Measurements from ENCODE around the gene PSORS1C1. TPM values are rescaled to one million over a fixed set of nuclear protein-coding genes. Genes with fewer than 3 reads are reported as not detected.

Gene PSORS1C1
- total RNA-seq, 6 experiments from 2014 or later, result 0.07 to 0.42 TPM; not detected in 4

GRCh38 chr6:31158140-31158862 is 43.7 kb downstream of the PSORS1C1 start, which contains the start of gene TCF19:
TCF19 (plus strand) TSS chr6:31158589; CDS start chr6:31159470, 881 bp downstream.
- WGBS (ENCODE audit: insufficient coverage, low coverage, low lambda C conversion rate, missing lambda C conversion rate), result 0% methylated on average over 24 of the region's 65 CpGs
- intact Hi-C loops (cut with DNase I), result no loop called here
- Histone ChIP-seq H3K27ac (peak within 1 kb of the TSS in 2 of 3 donors; percentile 44 to 51), H3K4me3 (peak within 1 kb of the TSS; percentile 58 to 69 (median 62)), H3K9me3 (no peaks in the 10 kb centered on the region), H3K4me1 (peaks cover 0 to 6% (median 0%) of the 10 kb centered on the region in 4 donors), H3K27me3 (no peaks in the 10 kb centered on the region), H3K36me3 (no peaks in the 10 kb centered on the region)
- peak; percentile 94 to 97 (median 96) for ATAC-seq
- DNase-seq, result peak; percentile 99 to 100 (median 99)
- TF ChIP-seq CTCF (IDR thresholded peaks at IDR 0.05) (no peak), POLR2A (IDR thresholded peaks at IDR 0.05) (no peak)

GRCh38 chr6:31158863-31159855 is 44.6 kb downstream of the PSORS1C1 start:
- Histone ChIP-seq H3K9me3 (no peaks in the 10 kb centered on the region), H3K27ac (no peak overlapping the region), H3K36me3 (no peaks in the 10 kb centered on the region), H3K27me3 (no peaks in the 10 kb centered on the region), H3K4me3 (peak overlapping the region; percentile 58 to 69 (median 62)), H3K4me1 (peaks cover 0 to 8% (median 0%) of the 10 kb centered on the region in 4 donors)
- intact Hi-C loops (cut with DNase I), result no loop called here
- TF ChIP-seq CTCF (IDR thresholded peaks at IDR 0.05), result no peak
- WGBS (ENCODE audit: insufficient coverage, low coverage, low lambda C conversion rate, missing lambda C conversion rate), result 5% methylated on average over 14 of the region's 35 CpGs
- ATAC-seq, result no peak
- DNase-seq, result no peak

- no peak overlapping the region for H3K4me3 ChIP-seq
- no peaks in the 10 kb centered on the region for H3K36me3 ChIP-seq
- ATAC-seq (no peak), DNase-seq (no peak)
- no peaks in the 10 kb centered on the region for H3K27me3 ChIP-seq
- peaks cover 0 to 8% (median 0%) of the 10 kb centered on the region in 4 donors for H3K4me1 ChIP-seq
- intact Hi-C loops (cut with DNase I), result no loop called here
- no peaks in the 10 kb centered on the region for H3K9me3 ChIP-seq
- TF ChIP-seq CTCF (IDR thresholded peaks at IDR 0.05) (no peak), POLR2A (IDR thresholded peaks at IDR 0.05) (no peak)
- H3K27ac ChIP-seq, result no peak overlapping the region
- 93% methylated on average over 12 of the region's 19 CpGs for WGBS (ENCODE audit: insufficient coverage, low coverage, low lambda C conversion rate, missing lambda C conversion rate)
These were observed 46.9 kb downstream of the PSORS1C1 start for GRCh38 chr6:31161216-31162126.
